ENCODE results near the gene TBC1D2B. TPM values are rescaled to one million over a fixed set of nuclear protein-coding genes. Genes with fewer than 3 reads are reported as not detected.

Gene TBC1D2B
- total RNA-seq, 6 donors from 2014 or later: 31.5 to 103 (median 64.2) TPM

- peak in 1 of 2 donors; percentile 57 for TF ChIP-seq POLR2AphosphoS5 (IDR thresholded peaks at IDR 0.05)
- TF ChIP-seq EP300 (IDR thresholded peaks at IDR 0.05): no peak
- peak in 1 of 4 donors; percentile 12 for TF ChIP-seq POLR2A (IDR thresholded peaks at IDR 0.05)
- WGBS, 2 donors: 46 to 65% methylated on average over 2 to 5 of the region's 5 CpGs
- H3K9me3 ChIP-seq: no peaks in the 10 kb centered on the region
- DNase-seq (peak in 1 of 2 donors; percentile 75), ATAC-seq (ENCODE audit: low FRiP score in 2 of 2) (peak; percentile 38 to 74)
- no peaks in the 10 kb centered on the region for H3K36me3 ChIP-seq
- H3K27ac ChIP-seq: peak overlapping the region; percentile 56 to 83 (median 66)
- H3K27me3 ChIP-seq: no peaks in the 10 kb centered on the region
- peaks cover 39 to 56% (median 46%) of the 10 kb centered on the region in 4 donors for H3K4me1 ChIP-seq
- H3K4me3 ChIP-seq: no peak overlapping the region
These were observed 4.7 kb upstream of the TBC1D2B start for GRCh38 chr15:78082106-78082742.

DNA sequence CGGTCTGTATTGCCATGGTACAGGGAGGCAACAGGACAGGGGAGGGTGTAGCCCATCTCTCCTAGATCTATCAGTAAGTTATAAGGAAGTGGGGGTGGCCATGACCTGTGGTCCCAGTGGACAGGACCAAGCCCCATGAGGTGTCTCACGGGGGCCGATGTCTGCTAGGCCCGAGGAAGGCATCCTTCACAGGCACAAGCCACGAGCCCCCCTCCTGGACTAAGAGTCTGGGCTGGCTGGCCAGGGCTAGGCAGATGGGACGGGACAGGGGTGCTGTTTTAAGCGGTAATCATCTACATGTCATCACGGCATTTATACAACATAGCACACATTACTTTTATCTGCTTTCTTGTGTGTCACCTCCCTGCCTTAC is 2.6 kb upstream of the TBC1D2B start:
- Histone ChIP-seq H3K36me3 (no peaks in the 10 kb centered on the region), H3K27me3 (no peaks in the 10 kb centered on the region), H3K27ac (peak overlapping the region in 2 of 4 donors; percentile 28 to 80), H3K4me3 (no peak overlapping the region), H3K9me3 (no peaks in the 10 kb centered on the region), H3K4me1 (peaks cover 47 to 67% (median 63%) of the 10 kb centered on the region in 4 donors)
- 95% methylated on average over 7 to 8 of the region's 8 CpGs for WGBS, 2 donors
- DNase-seq: no peak
- TF ChIP-seq CTCF (IDR thresholded peaks at IDR 0.05): no peak
- TF ChIP-seq POLR2A (IDR thresholded peaks at IDR 0.05): no peak
- no peak for TF ChIP-seq EP300 (IDR thresholded peaks at IDR 0.05)
- TF ChIP-seq POLR2AphosphoS5 (IDR thresholded peaks at IDR 0.05): no peak
- ATAC-seq (ENCODE audit: low FRiP score in 2 of 2): no peak

GRCh38 chr15:78079298-78080087 is 2.0 kb upstream of the TBC1D2B start:
- H3K4me3 ChIP-seq: no peak overlapping the region
- peak overlapping the region in 2 of 4 donors; percentile 28 to 80 for H3K27ac ChIP-seq
- no peak for TF ChIP-seq EP300 (IDR thresholded peaks at IDR 0.05)
- TF ChIP-seq POLR2A (IDR thresholded peaks at IDR 0.05): peak in 1 of 4 donors; percentile 28
- peak in 1 of 2 donors; percentile 58 for ATAC-seq (ENCODE audit: low FRiP score in 2 of 2)
- H3K36me3 ChIP-seq: no peaks in the 10 kb centered on the region
- H3K9me3 ChIP-seq: no peaks in the 10 kb centered on the region
- no peaks in the 10 kb centered on the region for H3K27me3 ChIP-seq
- peaks cover 41 to 68% (median 64%) of the 10 kb centered on the region in 4 donors for H3K4me1 ChIP-seq
- 82 to 94% methylated on average over 11 of the region's 11 CpGs for WGBS, 2 donors
- peak in 1 of 2 donors; percentile 68 for DNase-seq

DNA sequence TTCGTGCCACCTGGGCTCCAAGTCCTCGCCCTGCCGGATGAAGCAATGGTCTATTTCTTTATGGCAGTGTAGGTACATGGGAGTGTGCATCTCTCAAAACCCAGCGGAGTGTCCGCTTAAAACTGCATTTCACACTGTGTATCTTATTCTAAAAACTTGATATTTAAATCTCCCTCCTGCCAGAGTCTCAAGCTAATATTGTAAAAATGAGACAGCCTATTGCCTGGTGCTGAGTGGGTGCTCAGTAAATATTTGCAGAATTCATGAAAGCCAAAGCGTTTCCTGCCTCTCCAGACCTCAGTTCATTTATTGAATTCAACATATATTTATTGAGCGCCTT is 330 bp upstream of the TBC1D2B start:
- peak in 1 of 2 donors; percentile 1 for ATAC-seq (ENCODE audit: low FRiP score in 2 of 2)
- H3K9me3 ChIP-seq: no peaks in the 10 kb centered on the region
- 12 to 28% methylated on average over 4 to 7 of the region's 7 CpGs for WGBS, 2 donors

GRCh38 chr15:78076231-78077052 is 1.1 kb downstream of the TBC1D2B start:
- TF ChIP-seq EP300 (IDR thresholded peaks at IDR 0.05) (no peak), CTCF (IDR thresholded peaks at IDR 0.05) (peak in 1 of 6 experiments; percentile 16)
- peak overlapping the region; percentile 94 to 97 (median 96) for H3K27ac ChIP-seq
- H3K4me3 ChIP-seq: peak overlapping the region; percentile 93 to 98 (median 96)
- peak; percentile 7 to 20 for ATAC-seq (ENCODE audit: low FRiP score in 2 of 2)
- peaks cover 39 to 71% (median 62%) of the 10 kb centered on the region in 4 donors for H3K4me1 ChIP-seq
- H3K27me3 ChIP-seq: no peaks in the 10 kb centered on the region
- no peaks in the 10 kb centered on the region for H3K36me3 ChIP-seq
- no peaks in the 10 kb centered on the region for H3K9me3 ChIP-seq
- DNase-seq: no peak
- WGBS, 2 donors: 27 to 38% methylated on average over 15 to 16 of the region's 17 CpGs

More for the DNA sequence above, 330 bp upstream of the TBC1D2B start:
- Histone ChIP-seq H3K27ac (peak overlapping the region; percentile 94 to 97 (median 96)), H3K36me3 (no peaks in the 10 kb centered on the region), H3K4me3 (peak overlapping the region in 3 of 4 donors; percentile 95 to 98 (median 97)), H3K4me1 (peaks cover 34 to 66% (median 62%) of the 10 kb centered on the region in 4 donors), H3K27me3 (no peaks in the 10 kb centered on the region)
- DNase-seq: no peak
- TF ChIP-seq CTCF (IDR thresholded peaks at IDR 0.05): no peak
- no peak for TF ChIP-seq POLR2A (IDR thresholded peaks at IDR 0.05)
- no peak for TF ChIP-seq POLR2AphosphoS5 (IDR thresholded peaks at IDR 0.05)

All from upper lobe of left lung (tissue), 6 donors.